Stimulated activated CD4-positive, alpha-beta T cell treated with anti-CD3 and anti-CD28 coated beads, Interleukin-1b, Interleukin-23, amount 100 ng/mL, for 4 hours (primary cell): ENCODE data around the gene NEDD4.
"Not testable (repeated sequence)": the region's sequence is repeated elsewhere in the genome, so short reads cannot be mapped to it uniquely, and the experiment has no call there.

ENCODE experiments used
- DNase-seq, 2 donors: peaks; one replicate each; pipeline ENCODE4 v3.0.0-alpha.2; 2020; ENCODE audit warnings: low read depth in 2 of 2

NEDD4 gene

DNA sequence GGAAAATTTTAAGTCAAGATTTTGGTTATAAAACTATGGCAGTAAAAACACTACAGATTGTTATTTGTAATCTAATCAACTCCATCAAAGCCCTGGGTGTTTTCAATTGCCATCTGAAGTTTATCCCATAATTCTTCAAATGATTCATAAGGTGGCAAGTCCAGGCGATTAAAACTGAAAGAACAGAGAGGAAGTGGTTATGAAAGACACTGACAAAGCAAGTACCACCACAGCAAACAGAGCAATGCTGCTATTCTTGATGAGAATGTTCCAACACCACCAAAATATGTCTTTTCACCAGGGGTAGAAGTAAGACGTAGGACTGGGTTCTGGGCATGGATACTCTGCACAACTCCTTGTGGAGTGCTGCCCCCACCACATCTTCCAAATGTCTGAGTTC is 163.6 kb downstream of the NEDD4 start:
- DNase-seq, result no peak

DNA sequence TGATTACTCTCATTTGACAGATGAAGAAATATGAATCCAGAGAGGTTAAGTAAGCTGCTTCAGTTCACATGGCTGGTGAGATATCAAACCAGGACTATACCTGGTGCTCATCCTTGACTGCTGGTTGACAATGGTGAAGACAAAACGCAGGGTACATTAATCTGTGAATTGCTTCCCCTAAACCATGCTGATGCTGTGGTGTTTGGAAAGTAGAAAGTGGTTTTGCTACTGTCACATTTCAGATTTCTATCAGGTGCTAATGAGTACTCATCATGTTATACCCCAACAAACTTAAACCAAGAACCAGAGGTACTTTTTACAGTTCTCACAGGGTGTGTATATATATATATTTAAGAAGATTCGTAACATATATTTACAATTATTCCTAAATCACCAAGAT is 165.5 kb downstream of the NEDD4 start:
- DNase-seq, result no peak

DNA sequence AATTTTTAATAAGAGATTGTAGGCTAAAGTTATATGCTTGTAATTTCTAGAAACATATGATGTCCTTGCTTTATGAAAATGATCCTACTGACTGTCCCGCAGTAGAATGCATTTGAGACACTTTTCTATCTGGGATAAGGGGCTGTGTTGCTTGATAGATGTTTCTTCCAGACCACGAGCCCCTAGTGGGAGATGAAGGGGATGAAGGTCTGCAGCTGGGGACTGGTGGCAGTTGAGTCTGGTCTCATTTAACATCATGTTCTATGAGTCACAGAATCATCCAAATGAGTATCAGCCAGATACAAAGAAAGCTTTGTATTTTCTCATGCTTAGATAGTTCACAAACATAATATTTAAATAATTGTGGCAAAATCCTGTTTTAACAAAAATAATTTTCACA is 166.2 kb downstream of the NEDD4 start:
- no peak for DNase-seq

DNA sequence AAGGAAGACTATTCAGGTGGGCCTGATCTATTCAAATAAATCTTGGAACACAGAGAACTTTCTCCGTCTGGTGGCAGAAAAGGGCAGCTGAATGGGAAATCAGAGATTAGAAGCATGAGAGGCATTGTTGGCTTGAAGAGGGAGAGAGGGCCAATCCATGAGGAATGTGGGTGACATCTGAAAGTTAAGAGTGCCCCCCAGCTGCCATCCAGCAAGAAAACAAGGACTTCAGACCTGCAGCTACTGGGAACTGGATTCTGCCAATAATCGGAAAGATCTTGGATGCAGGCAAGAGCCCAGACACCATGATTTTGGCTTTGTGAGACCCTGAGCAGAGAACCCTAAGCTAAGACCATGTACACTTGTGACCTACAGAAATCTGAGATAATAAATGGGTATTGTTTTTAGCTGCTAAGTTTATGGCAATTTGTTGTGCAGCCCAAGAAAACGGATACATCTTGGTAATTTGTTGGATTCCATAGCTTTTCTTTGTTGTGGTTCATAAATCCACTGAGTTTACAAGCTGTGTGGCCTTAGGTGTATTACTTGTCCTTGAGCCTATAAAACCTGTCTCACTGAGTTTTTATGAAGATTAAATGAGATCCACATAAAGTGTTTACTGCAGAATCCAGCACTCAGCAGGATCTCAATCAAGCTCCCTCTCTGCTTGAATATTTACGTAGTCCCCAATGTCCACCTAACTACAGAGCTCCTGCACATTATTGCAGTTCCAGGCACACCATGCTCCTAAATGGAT is 168.4 kb downstream of the NEDD4 start:
- no peak for DNase-seq

DNA sequence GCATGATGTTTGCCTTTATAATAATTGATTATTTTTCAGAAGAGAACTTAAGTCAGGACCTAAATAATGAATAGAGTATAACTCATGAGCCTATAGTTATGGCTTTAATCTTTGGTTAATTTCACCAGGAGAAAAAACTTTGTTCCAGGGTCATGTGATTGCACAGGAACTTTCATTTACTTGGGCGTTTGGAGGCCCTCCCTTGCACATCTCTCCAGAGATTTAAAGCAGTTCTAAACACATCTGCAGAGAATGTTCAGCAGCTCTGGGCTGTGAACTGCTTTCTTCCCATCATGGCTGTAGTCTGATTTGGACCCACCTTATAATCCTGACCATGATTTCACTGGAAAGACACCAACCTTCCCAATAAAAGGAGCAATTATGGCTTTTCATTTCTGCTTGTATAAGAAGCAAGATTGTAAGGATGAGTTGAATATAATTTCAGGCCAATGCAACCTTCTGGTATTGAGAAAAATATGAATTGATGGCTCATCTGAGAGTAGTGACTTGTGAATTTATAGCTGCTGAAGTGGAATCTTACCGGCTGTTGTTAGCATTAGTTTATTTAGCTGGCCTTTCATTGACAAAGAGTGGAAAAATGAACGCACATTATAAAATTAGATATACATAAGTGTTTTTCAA is 169.6 kb downstream of the NEDD4 start:
- DNase-seq, result no peak

DNA sequence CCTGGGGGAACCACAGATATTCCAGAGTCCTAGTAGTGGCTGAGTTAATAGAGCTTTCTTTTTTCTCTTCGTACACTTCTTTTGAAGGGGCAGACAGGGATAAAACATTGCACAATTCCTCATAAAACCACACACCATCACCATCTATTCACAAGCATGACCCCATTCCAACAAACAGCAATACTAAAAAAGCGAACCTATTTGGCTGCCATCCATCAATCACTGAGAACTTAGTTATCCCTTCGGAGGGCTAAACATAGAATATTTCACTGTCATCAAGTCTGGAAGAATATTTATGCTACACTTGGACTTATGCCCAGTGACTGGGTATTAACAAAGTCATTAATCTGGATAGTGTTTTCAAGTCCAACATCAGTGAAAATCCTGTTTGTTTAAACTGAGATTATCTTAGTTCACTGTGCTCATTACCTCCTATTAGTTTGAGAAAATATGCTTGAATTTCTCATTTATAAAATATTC is 170.2 kb downstream of the NEDD4 start:
- no peak for DNase-seq

DNA sequence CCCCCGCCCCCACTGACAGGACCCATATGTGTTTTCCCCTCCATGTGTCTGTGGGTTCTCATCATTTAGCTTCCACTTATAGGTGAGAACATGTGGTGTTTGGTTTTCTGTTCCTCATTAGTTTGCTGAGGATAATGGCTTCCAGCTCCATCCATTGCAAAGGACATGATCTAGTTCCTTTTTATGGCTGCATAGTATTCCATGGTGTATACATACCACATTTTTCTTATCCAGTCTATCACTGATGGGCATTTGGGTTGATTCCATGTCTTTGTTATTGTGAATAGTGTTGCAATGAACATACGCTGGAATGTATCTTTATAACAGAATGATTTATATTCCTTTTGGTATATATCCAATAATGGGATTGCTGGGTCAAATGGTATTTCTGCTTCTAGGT is 171.7 kb downstream of the NEDD4 start:
- DNase-seq, result not testable (repeated sequence)

DNA sequence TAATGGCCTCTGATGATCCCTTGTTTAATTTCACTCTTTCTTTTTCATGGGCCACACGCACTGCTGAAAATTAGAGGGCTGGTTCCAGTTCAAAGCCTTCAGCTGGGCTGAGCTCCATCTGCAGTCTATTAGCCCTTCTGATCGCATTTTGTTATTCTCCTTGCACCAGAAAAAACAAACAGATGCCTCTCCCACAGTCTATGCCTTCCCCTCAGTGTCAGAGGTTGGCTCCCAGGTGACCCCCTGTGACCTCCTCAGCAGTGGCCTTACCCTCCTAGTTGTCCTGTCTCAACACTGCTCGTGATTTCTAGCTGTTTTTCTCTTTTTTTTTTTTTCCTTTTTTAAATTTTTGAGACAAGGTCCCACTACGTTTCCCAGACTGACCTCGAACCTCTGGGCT is 173.4 kb downstream of the NEDD4 start:
- no peak for DNase-seq

DNA sequence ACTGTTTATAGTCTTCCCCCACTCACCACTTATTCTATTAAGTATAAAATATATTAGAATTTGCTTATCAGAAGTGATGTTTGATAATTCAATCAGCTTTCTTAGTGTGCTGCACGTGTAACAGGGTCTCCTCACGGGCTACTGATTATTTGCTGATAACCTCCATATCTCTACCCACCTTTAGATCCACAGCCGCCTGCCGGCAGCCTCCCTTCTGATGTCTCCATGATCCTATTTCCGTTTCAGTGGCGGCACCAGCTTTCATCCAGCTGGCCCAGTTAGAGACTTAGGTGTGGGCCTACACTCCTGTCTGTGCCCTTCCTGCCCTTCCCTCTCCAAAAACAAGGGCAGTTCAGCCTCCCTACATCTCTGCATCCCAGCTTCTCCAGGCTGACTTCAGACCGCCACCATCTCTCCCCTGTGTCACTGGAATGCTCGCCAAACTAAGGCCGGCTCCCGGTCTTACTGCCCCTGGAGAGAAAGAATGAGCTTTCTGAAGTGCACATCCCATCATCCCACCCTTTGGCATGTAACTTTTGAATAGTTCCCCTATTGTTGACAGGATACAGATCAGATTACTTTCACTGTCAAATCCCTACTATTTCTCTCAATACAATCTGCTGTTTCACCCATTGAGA is 173.9 kb downstream of the NEDD4 start:
- no peak for DNase-seq

DNA sequence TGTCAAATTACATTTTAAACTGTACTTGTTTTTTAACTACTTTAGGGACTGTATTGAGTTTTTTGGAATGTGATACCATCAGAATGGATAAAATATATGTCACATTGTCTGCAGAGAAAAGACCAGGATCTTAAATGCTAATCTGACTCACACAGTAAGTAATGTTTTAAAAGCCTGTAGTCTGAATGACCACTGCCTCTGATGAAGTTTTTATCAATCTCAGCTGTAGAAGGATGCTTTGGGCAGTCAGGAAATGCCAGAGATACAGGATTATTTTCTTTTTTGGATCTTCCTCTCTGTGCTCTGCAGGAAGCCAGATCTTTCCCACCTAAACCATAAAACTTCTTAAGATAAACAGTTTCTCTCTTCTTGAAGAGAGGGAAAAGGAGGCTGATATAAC is 177.4 kb downstream of the NEDD4 start:
- DNase-seq, result no peak

DNA sequence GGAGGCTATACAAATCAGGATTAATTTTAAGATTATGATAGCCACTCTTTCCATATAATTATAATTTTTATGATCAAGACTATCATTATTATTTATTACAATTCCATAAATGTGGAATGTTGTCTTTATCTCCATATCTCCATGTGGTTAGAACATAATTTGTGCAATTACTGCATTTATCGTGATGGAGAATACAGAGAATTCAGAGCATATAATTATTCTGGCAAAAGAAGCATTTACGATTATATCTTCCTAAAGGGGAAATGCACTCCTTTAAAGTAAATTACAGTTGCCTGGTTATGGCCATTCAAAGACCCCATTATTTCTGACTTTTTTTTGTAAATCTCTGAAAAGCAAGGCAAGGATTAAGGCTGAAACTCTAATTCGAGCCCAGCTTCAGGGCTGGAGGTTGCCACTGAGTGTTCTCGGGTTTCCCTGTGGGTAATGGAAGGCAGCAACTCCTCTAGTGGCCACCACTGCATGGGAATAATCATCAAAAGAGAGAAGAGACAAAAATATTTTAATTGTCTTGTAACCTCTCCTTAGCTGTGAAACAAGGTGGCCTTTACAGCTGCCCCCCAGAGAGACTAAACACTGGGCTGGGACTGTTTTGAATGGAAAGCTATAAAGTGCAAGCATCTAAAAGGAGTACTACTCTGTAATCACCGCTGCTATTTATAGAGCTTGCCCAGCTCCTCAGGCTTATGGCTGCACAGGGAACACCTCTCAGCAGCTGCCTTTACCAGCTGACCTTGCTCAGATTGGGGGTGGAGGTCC is 190.6 kb downstream of the NEDD4 start:
- DNase-seq, result no peak

DNA sequence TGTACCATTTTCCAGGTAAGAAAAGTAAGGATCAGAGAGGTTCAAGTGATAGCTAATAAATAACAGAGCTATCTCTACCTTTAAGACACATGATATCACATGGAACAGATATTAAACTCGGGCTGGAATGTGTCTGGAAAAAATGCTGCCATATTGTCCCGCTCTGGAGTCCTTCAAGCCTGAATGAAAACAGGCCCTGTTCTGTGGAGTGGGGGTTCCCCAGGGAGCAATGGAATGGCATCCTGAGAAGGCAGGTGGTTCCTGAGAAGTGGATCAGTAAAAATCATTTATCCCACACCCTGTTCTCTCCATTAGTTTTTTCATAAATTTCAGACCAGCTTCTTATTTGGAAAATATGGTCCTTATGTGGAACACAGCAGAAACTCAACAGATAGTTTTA is 193.2 kb downstream of the NEDD4 start:
- DNase-seq, result no peak

DNA sequence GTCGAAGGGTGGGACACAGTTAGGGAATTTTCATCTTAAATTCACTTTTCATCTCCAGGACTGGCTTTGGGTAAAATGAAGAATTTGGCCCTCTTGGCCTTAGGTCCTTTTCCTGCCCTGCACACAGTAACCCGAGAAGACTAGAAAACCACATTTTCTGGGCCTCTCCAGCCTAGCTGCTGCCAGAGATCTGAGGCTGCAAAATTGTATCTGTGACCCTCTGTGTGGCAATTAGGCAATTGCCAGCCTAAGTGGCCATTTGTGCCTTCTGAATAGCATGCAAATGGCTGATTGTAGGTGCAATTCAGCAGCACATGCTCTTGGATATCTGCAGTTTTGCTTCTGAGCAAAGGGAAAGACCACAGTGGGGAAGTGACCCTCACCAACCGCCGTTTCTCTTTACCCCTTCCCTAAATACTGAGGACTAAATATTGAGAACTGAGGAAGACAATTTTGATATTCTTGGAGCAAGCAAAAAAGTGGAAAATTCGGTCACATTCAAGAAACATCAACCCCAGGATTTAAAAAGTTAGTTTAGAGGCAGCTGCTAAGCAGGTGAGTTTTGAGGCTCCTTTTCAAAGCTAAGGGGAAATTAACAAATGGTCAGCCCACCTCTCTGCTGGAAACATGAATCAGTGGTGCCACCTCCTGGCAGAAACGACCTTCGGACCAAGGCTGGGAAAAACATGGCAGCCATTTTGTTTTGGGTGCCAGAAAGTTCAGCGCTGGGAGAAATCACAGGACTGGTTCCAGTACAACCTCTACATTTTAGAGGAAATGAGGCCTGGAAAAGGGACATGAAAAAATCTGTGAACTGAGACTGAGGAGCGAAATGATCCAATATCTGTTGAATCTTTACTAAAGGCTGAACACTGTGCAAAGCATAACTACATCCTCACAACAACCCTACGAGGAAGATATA is 193.9 kb downstream of the NEDD4 start:
- DNase-seq, result no peak

DNA sequence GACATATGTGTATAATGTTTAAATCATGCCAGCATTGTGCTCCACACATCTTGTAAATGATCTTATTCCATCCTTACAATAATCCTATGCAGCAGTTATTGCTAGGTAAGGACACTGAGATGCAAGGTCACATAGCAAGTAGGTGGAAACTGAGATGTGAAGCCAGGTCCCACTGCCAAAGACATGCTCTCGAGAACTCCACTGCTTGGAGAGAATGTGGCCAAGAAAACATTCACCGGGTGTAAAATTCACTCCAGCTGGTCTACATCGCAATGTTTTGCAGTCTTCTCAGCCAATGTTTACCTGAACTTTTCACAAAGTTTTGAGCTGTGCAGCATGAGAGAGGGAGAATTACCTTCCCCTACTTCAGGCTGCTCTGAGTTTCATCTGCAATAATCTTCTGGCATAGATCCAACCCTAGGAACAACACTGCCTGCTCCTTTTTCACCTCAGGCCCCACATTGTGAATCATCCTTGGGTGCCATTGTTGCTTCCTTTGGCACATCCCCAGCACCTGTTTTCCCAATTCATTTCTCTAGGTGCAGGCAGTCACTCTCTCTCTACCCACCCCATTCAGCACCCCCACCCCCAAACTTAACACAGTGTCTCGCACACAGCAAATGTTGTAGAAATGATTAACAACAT is 197.0 kb downstream of the NEDD4 start:
- no peak for DNase-seq

DNA sequence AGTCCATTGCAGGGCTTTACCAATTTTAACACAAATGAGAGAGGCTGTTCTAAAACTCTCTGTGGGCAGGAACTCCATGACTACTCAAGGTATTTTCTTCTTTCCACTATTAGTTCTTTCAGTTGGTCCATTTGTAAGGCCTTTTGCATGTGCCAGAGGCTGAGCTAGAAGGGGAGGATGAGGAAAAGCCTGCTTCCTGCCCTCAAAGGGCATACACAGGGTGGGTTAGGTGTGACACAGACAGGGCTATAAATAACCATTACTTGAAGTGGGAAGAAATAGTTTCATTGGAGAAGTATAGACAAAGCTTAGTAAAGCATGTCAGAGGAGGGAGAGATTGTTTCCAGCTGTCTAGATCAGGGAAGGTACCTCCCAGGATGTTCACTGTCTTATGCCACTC is 198.4 kb downstream of the NEDD4 start:
- no peak for DNase-seq

DNA sequence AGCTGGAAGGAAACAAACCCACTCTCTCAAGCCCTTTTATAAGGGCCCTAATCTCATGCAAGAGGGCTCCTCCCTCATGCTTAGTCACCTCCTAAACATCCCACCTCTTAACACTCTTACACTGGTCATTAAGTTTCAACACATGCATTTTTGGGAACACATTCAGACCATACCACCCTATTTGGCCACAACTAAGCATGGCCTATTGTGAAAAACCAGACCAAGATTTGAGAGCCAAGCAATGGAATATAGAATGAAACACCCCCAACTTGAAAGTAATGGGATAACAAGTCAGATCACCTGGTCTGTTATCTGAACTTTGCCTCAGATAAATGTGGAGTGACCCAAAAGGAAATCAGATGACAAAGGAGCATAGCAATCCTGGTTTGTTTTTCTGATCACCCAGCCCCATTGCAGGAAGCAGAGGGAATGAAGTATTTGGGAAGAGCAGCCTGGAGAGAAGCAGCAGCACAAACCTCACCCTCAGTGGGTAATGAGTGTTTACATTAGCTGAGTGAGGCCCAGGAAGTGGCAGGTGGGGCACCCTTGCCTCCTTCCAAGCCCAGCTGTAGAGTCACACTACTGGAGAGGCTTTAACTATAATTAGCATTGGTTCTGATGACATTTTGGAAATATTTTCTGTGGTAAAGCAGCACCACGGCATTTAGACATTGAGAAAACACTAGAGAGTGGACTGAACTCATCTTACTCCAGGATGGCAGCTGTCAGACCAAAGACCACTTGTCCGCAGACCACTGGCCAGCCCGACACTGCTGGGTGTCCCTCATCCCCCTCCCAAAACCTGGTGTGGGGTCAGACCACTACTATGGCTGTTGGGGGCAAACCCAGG is 201.6 kb downstream of the NEDD4 start:
- DNase-seq, result no peak

DNA sequence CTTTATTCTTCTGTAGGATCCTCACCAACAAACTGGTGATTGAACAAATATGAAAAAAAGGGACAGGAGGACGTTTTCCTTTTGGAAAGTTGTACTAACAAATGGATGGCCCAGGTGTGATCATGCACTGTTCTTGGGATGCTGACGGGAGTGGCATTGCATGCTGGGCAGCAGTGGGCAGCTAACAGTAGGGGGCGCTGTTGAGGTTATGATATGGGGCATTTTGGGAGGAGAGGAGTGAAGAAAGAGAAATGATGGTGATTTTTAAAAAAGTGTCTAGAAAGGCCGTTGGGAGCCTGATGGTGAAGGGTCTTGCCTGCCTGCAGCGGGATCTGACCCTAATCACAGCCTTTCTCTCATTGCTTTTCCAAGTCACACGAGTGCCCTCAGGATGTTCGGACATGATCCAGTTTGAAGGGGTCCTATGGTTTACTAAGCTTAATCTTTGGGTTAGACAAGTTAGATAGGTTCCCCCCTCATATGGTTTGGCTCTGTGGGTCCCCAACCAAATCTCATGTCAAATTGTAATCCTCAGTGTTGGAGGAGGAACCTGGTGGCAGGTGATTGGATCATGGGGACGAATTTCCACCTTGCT is 204.2 kb downstream of the NEDD4 start:
- peak; percentile 29 to 40 for DNase-seq

DNA sequence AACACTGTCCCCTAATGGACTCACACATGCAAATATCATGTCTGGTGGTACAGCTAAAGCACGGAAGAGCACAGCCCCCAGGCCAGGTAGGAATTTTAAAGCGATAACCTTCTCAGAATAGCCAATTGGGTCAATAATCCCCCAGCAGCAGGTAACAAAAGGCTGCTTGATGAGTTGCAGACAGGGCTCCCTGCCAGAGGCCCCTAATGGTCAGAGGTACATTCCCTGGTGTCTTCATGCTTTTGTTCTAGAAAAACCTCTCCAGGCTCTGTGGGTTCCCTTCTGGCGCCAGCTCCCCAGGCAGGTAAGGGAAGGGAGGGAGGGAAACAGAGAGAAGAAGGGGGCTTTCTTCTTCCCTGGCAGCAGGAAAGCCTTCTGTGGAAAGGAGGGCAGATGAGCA is 207.1 kb downstream of the NEDD4 start:
- DNase-seq, result no peak

DNA sequence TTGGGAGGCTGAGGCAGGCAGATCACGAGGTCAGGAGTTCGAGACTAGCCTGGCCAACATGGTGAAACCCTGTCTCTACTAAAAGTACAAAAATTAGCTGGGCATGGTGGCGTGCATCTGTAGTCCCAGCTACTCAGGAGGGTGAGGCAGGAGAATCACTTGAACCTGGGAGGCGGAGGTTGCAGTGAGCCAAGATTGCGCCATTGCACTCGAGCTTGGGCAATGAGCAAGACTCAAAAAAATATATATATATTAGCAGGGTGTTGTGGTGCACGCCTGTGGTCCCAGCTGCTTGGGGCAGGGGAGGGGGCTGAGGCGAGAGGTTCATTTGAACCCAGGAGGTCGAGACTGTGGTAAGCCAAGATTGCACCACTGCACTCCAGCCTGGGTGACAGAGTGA is 207.8 kb downstream of the NEDD4 start:
- DNase-seq, result not testable (repeated sequence)
